ENCODE data around the gene KRT27. TPM values are rescaled to one million over a fixed set of nuclear protein-coding genes. Genes with fewer than 3 reads are reported as not detected.

The KRT27 gene
- total RNA-seq = not detected in 2 replicates

GRCh38 chr17:40782450-40782849 is at the start of gene KRT27:
Gene KRT27 (minus strand): TSS chr17:40782550. CDS start chr17:40782493, 57 bp downstream.

GRCh38 chr17:40822132-40822812 is 39.9 kb upstream of the KRT27 start, which contains the start of gene KRT10:
Gene KRT10 (minus strand): TSS chr17:40822614. CDS start chr17:40822585, 29 bp downstream.

GRCh38 chr17:40799859-40800258 is 17.5 kb upstream of the KRT27 start, which contains the start of gene KRT28:
Gene KRT28 (minus strand): TSS chr17:40799959. CDS start chr17:40799893, 66 bp downstream.

GRCh38 chr17:40772101-40772500 is 10.2 kb downstream of the KRT27 start, which contains the start of gene KRT26:
Gene KRT26 (minus strand): TSS chr17:40772201. CDS start chr17:40772113, 88 bp downstream.

GRCh38 chr17:40755231-40755630 is 27.1 kb downstream of the KRT27 start, which contains the start of gene KRT25:
Gene KRT25 (minus strand): TSS chr17:40755331. CDS start chr17:40755271, 60 bp downstream.

Other genes with a start within 250 kb of the KRT27 start
- not detected in 2 replicates for gene CCR7, start 217.1 kb downstream of the KRT27 start, total RNA-seq
- 59.0 and 85.1 TPM in 2 replicates for gene SMARCE1, start 134.7 kb downstream of the KRT27 start, total RNA-seq
- gene KRT222, start 117.4 kb downstream of the KRT27 start, total RNA-seq = not detected in 2 replicates
- gene KRT24, start 78.8 kb downstream of the KRT27 start, total RNA-seq = not detected in 2 replicates
- gene KRT25, start 27.2 kb downstream of the KRT27 start, total RNA-seq = not detected in 2 replicates
- gene KRT26, start 10.3 kb downstream of the KRT27 start, total RNA-seq = not detected in 2 replicates
- gene KRT28, start 17.4 kb upstream of the KRT27 start, total RNA-seq = not detected in 2 replicates
- gene KRT10, start 40.1 kb upstream of the KRT27 start, total RNA-seq = 18.0 and 18.8 TPM in 2 replicates
- gene KRT12, start 84.7 kb upstream of the KRT27 start, total RNA-seq = not detected in 2 replicates
- gene KRT20, start 102.7 kb upstream of the KRT27 start, total RNA-seq = not detected in 2 replicates
- gene KRT23, start 155.1 kb upstream of the KRT27 start, total RNA-seq = not detected in 2 replicates
- not detected in 2 replicates for gene KRT39, start 184.4 kb upstream of the KRT27 start, total RNA-seq
- not detected in 2 replicates for gene KRT40, start 201.8 kb upstream of the KRT27 start, total RNA-seq
- not detected in 2 replicates for gene KRTAP3-3, start 211.6 kb upstream of the KRT27 start, total RNA-seq
- gene KRTAP3-2, start 217.4 kb upstream of the KRT27 start, total RNA-seq = not detected in 2 replicates
- not detected in 2 replicates for gene KRTAP3-1, start 226.6 kb upstream of the KRT27 start, total RNA-seq
- not detected in 2 replicates for gene KRTAP1-5, start 244.7 kb upstream of the KRT27 start, total RNA-seq
- gene KRTAP1-4, start 247.6 kb upstream of the KRT27 start, total RNA-seq = not detected in 2 replicates